Endothelial cell of umbilical vein (primary cell): ENCODE results near the gene COLQ. TPM values are rescaled to one million over a fixed set of nuclear protein-coding genes. Genes with fewer than 3 reads are reported as not detected.

Source experiments
- BruUV-seq: library from RNA; stranded (reverse); fragments of 400-500 nt; replicated peaks from 2 replicates; lab custom pipeline; 2021; lab: Mats Ljungman, UMichigan
- CTCF ChIA-PET: fragments of 300-600, 350-600 bp; sonication (Branson Sonifier 250); formaldehyde crosslinking; loops from one replicate; lab custom pipeline; 2021; ENCODE audit warnings: antibody characterized with exemption, inconsistent platforms; lab: Charles Lee
- POLR2A ChIA-PET: fragments of 300-600, 350-600 bp; sonication (Branson Sonifier 250); formaldehyde crosslinking; loops from one replicate; lab custom pipeline; 2021; ENCODE audit warnings: antibody characterized with exemption, inconsistent platforms; lab: Charles Lee
- DNase-seq: peaks from one replicate; pipeline ENCODE4 v3.0.0-alpha.2; 2011; ENCODE audit warnings: low read depth, low spot score
- FAIRE-seq: peaks from 2 replicates; lab custom pipeline; 2011; peaks lifted over from hg19 to GRCh38; lab: Jason Lieb, UNC
- H2AFZ ChIP-seq: 2 replicates; pipeline ENCODE4 v1.6.0; 2012; ENCODE audit warnings: low read depth, low read length, control low read depth, inconsistent platforms
- H3K27ac ChIP-seq: 2 replicates; pipeline ENCODE4 v1.5.1; 2011; ENCODE audit warnings: low read depth, mild to moderate bottlenecking, control low read depth, low read length, moderate library complexity; ENCODE audit not compliant: insufficient read depth
- H3K27me3 ChIP-seq, 2 experiments: 2 replicates each; pipeline versions ENCODE4 v1.6.0 to v1.6.1; 2011; ENCODE audit warnings: low read length in 2 of 2, mixed read lengths in 1 of 2; ENCODE audit not compliant: control insufficient read depth in 2 of 2, insufficient read depth in 2 of 2
- H3K36me3 ChIP-seq, 2 experiments: 2 replicates in 1 of 2; 3 replicates in 1 of 2; pipeline ENCODE4 v1.5.1; 2011; ENCODE audit warnings: low read length in 2 of 2, mild to moderate bottlenecking in 1 of 2, moderate library complexity in 1 of 2; ENCODE audit not compliant: control insufficient read depth in 2 of 2, insufficient read depth in 2 of 2; ENCODE audit errors: extremely low read depth in 1 of 2
- H3K4me1 ChIP-seq: 3 replicates; pipeline ENCODE4 v1.5.1; 2011; ENCODE audit warnings: mild to moderate bottlenecking, low read length; ENCODE audit not compliant: control insufficient read depth, insufficient read depth; ENCODE audit errors: extremely low read depth
- H3K4me2 ChIP-seq: 2 replicates; pipeline ENCODE4 v1.6.1; 2011; ENCODE audit warnings: low read length, control low read depth, mixed read lengths; ENCODE audit not compliant: insufficient read depth
- H3K4me3 ChIP-seq, 3 experiments: fragments of 200-600 bp in 1 of 3; sonication (generic), shearing (Covaris generic) in 1 of 3; replicated peaks in 1 of 3; 2 replicates each; pipeline ENCODE4 v1.5.1; 2011 to 2016; ENCODE audit warnings: control low read depth in 3 of 3, low read length in 3 of 3, mild to moderate bottlenecking in 2 of 3, inconsistent platforms in 1 of 3, low read depth in 1 of 3, moderate library complexity in 1 of 3; ENCODE audit not compliant: insufficient read depth in 1 of 3
- H3K79me2 ChIP-seq: 2 replicates; pipeline ENCODE4 v1.6.0; 2012; ENCODE audit warnings: low read length, inconsistent platforms; ENCODE audit not compliant: control insufficient read depth, insufficient read depth
- H3K9ac ChIP-seq: replicated peaks from 2 replicates; pipeline ENCODE3; 2011; ENCODE audit warnings: low read length, control low read depth; ENCODE audit not compliant: insufficient read depth; ENCODE audit errors: extremely low read depth
- H3K9me1 ChIP-seq: replicated peaks from 3 replicates; pipeline ENCODE4 v1.6.0; 2011; ENCODE audit warnings: mild to moderate bottlenecking, low read length; ENCODE audit not compliant: control insufficient read depth, insufficient read depth; ENCODE audit errors: extremely low read depth
- H3K9me3 ChIP-seq: replicated peaks from 2 replicates; pipeline ENCODE4 v1.5.1; 2012; ENCODE audit warnings: low read length, inconsistent platforms; ENCODE audit not compliant: control insufficient read depth, insufficient read depth
- H4K20me1 ChIP-seq: replicated peaks from 2 replicates; pipeline ENCODE3; 2011; ENCODE audit warnings: mild to moderate bottlenecking, low read length; ENCODE audit not compliant: control insufficient read depth, insufficient read depth; ENCODE audit errors: extremely low read depth
- CTCF ChIP-seq, 2 donors: IDR thresholded peaks; 1 replicate in 1 of 2; 2 replicates in 1 of 2; pipeline ENCODE4 v1.5.1; 2011; ENCODE audit warnings: low read length in 2 of 2, mild to moderate bottlenecking in 2 of 2, moderate library complexity in 2 of 2, control low read depth in 1 of 2, inconsistent platforms in 1 of 2, low read depth in 1 of 2; ENCODE audit not compliant: insufficient read depth in 1 of 2; ENCODE audit errors: extremely low read depth in 1 of 2
- JUN ChIP-seq: IDR thresholded peaks from 2 replicates; pipeline ENCODE4 v1.6.1; 2011; ENCODE audit warnings: borderline replicate concordance, low read depth; ENCODE audit not compliant: insufficient read length, insufficient read depth
- MYC ChIP-seq: IDR thresholded peaks from one replicate; pipeline ENCODE4 v1.6.1; 2011; ENCODE audit warnings: mild to moderate bottlenecking, low read depth, low read length
- POLR2A ChIP-seq: IDR thresholded peaks from 2 replicates; pipeline ENCODE4 v1.6.1; 2012; ENCODE audit warnings: low read depth, mild to moderate bottlenecking, control low read depth, low read length
- POLR2AphosphoS5 ChIP-seq: IDR thresholded peaks from 2 replicates; pipeline ENCODE4 v1.6.1; 2012; ENCODE audit warnings: low read depth, mild to moderate bottlenecking, control low read depth, low read length, moderate library complexity; ENCODE audit not compliant: insufficient read depth
- dilution Hi-C: fragments of 300-500 bp; cut with MboI; formaldehyde crosslinking; loops from one replicate; pipeline ENCODE4 v1.15.0; 2019; ENCODE audit warnings: low sequenced_read_pairs; ENCODE audit not compliant: extremely low pct_ligation_motif_present
- intact Hi-C: fragments of 100-400 bp; cut with micrococcal nuclease; formaldehyde crosslinking; loops from one replicate; pipeline ENCODE4 v1.10.0; 2022
- polyA plus RNA-seq, 4 experiments: library from polyadenylated mRNA; depleted of rRNA in 3 of 4; stranded (reverse) in 3 of 4; unstranded in 1 of 4; fragments of >200 nt; gene quantifications; 2 replicates each; pipeline versions ENCODE4 v1.2.1 to v1.2.3, GENCODE V29; 2011 to 2012; ENCODE audit warnings: missing spikeins in 1 of 4
- total RNA-seq: library from RNA; stranded (reverse); gene quantifications from 2 replicates; pipeline ENCODE4 v1.2.3, GENCODE V29; 2021

COLQ gene
- total and polyA plus RNA-seq, 2 donors (not counting 3 experiments of a cell fraction or from before 2014, with no cell fraction given): 2.0 to 2.3 TPM

GRCh38 chr3:15479400-15480224, 41.9 kb downstream of the COLQ start:
- dilution Hi-C loops: no loop called here
- Histone ChIP-seq H3K4me1 (no peaks in the 10 kb centered on the region), H3K4me2 (no peak overlapping the region), H3K36me3 (no peaks in the 10 kb centered on the region), H2AFZ (no peak overlapping the region), H3K9me1 (no peaks in the 10 kb centered on the region), H3K27me3 (no peaks in the 10 kb centered on the region), H3K27ac (no peak overlapping the region), H3K9me3 (no peaks in the 10 kb centered on the region), H3K79me2 (no peaks in the 10 kb centered on the region), H4K20me1 (no peaks in the 10 kb centered on the region), H3K4me3 (no peak overlapping the region), H3K9ac (no peak overlapping the region)
- DNase-seq (no peak), FAIRE-seq (no peak)
- no TSS peak for BruUV-seq
- POLR2A ChIA-PET: no interaction called here
- CTCF ChIA-PET: interaction anchor here (1.5 kb wide), 1 partner anchor 21 kb away, joined by 3 read pairs; no protein-coding TSS in a partner anchor
- intact Hi-C loops: no loop called here
- no peak for TF ChIP-seq POLR2AphosphoS5
- TF ChIP-seq MYC: no peak
- no peak for TF ChIP-seq CTCF (IDR thresholded peaks at IDR 0.05; ENCODE audit: extremely low read depth in 1 of 2, insufficient read depth in 1 of 2, low read depth in 1 of 2, low read length in 2 of 2)
- no peak for TF ChIP-seq POLR2A
- TF ChIP-seq JUN: no peak
